ENCODE results near the gene TESK1. TPM values are rescaled to one million over a fixed set of nuclear protein-coding genes. Genes with fewer than 3 reads are reported as not detected.

TESK1 gene
- total and polyA plus RNA-seq, 2 of the 8 experiments (the other 6 are each of a cell fraction or from before 2014, with no cell fraction given), result 13.5 to 13.9 TPM

DNA sequence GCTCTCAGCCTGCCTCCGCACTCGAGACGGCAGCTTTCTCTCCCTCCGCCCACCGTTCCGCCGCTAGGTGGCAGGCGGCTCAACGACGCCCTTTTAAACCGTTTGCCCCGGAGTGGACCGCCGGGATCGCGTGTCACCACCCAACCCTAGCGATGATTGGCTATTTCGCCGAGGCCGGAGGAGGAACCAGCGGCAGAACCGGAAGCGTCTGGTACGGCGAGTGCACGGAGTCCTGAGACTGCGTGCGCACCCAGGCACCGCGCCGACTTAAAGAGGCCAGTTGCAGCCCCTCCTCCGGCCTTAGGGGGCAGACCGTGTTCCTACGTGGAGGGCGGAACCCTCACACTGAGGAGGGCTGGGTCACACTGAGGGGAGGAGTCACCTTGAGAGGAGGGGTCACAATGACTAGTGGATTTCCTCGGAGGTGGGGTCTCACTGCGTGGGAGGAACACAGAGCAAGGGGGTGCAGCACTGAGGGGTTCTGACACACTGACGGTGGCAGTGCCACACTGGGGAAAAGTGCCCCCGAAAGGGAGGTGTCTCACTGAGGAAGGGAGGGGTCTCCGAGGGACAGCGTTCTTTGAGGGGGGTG, 980 bp upstream of the TESK1 start (continued):
- TF ChIP-seq POLR2AphosphoS5 (IDR thresholded peaks at IDR 0.05; ENCODE audit: low read depth, low read length), result no peak; the same call in none of the 2 replicates
- TF ChIP-seq RFX5 (IDR thresholded peaks at IDR 0.05; ENCODE audit: borderline replicate concordance, low read depth, low read length), result no peak
- no peak for TF ChIP-seq KDM1A (IDR thresholded peaks at IDR 0.05; ENCODE audit: borderline replicate concordance, low read length)
- peak; percentile 74 for TF ChIP-seq TAF7 (optimal IDR thresholded peaks at IDR 0.05; ENCODE audit: borderline replicate concordance, low read depth, low read length)
- TF ChIP-seq HDAC2 (IDR thresholded peaks at IDR 0.05; ENCODE audit: borderline replicate concordance in 1 of 2, low read depth in 2 of 2, low read length in 2 of 2), result no peak
- TF ChIP-seq SP2 (IDR thresholded peaks at IDR 0.05; ENCODE audit: low read length), result no peak
- no peak for TF ChIP-seq RXRA (IDR thresholded peaks at IDR 0.05; ENCODE audit: insufficient read depth, low read depth, low read length)
- peak; percentile 50; the same call in 1 of the 2 replicates for TF ChIP-seq YY1 (IDR thresholded peaks at IDR 0.05; ENCODE audit: low read depth, low read length)
- TF ChIP-seq MAFK (IDR thresholded peaks at IDR 0.05; ENCODE audit: low read depth, low read length), result no peak
- TF ChIP-seq TCF12 (IDR thresholded peaks at IDR 0.05; ENCODE audit: low read depth, low read length), result no peak
- peak; percentile 39 for TF ChIP-seq NANOG (IDR thresholded peaks at IDR 0.05; ENCODE audit: insufficient read depth, low read depth, low read length, poor library complexity, severe bottlenecking)
- TF ChIP-seq CHD2 (IDR thresholded peaks at IDR 0.05; ENCODE audit: low read length), result no peak
- TF ChIP-seq JUN (IDR thresholded peaks at IDR 0.05; ENCODE audit: low read depth, low read length), result no peak
- no peak; the same call in 1 of the 2 replicates for TF ChIP-seq JUND (IDR thresholded peaks at IDR 0.05; ENCODE audit: low read length)
- no peak for TF ChIP-seq KDM5A (IDR thresholded peaks at IDR 0.05; ENCODE audit: low read length)
- no peak for TF ChIP-seq EZH2 (IDR thresholded peaks at IDR 0.05; ENCODE audit: low read depth, low read length, severe bottlenecking)
- TF ChIP-seq SP4 (IDR thresholded peaks at IDR 0.05; ENCODE audit: low read length), result peak; percentile 79
- TF ChIP-seq SP1 (IDR thresholded peaks at IDR 0.05; ENCODE audit: low read depth, low read length), result peak; percentile 43; the same call in 1 of the 2 replicates
- no peak for TF ChIP-seq BCL11A (IDR thresholded peaks at IDR 0.05; ENCODE audit: low read depth in 2 of 2, low read length in 2 of 2)
- TF ChIP-seq ZNF274 (IDR thresholded peaks at IDR 0.05; ENCODE audit: borderline replicate concordance, extremely low read depth, low read length), result no peak
- no peak for TF ChIP-seq SIX5 (IDR thresholded peaks at IDR 0.05; ENCODE audit: low read depth, low read length)
- 0 out of 2 replicates have a peak, but pooled peaks have one; percentile 15 for TF ChIP-seq SRF (IDR thresholded peaks at IDR 0.05; ENCODE audit: low read depth, low read length)
- 0 out of 2 replicates have a peak, but pooled peaks have one; percentile 18 for TF ChIP-seq ATF2 (IDR thresholded peaks at IDR 0.05; ENCODE audit: low read length)
- TF ChIP-seq PHF8 (conservative IDR thresholded peaks at IDR 0.05; ENCODE audit: low read depth, low read length), result no peak; the same call in 1 of the 2 replicates
